Lung (tissue), 12 donors: ENCODE data around the gene CR1L. TPM values are rescaled to one million over a fixed set of nuclear protein-coding genes. Genes with fewer than 3 reads are reported as not detected.
A peak's percentile ranks its signal among the peaks of the same experiment; 100 is the strongest.
"Not testable (repeated sequence)": the region's sequence is repeated elsewhere in the genome, so short reads cannot be mapped to it uniquely, and the experiment has no call there.

Source experiments
- ATAC-seq: fragments of 200-7000 bp; cut with Tn5 transposase; one replicate; pipeline ENCODE4 v1.9.1; 2020; ENCODE audit warnings: moderate number of reproducible peaks; ENCODE audit not compliant: insufficient read depth, low FRiP score
- DNase-seq, 3 donors: peaks; one replicate each; pipeline ENCODE4 v3.0.0-alpha.2; 2013 to 2017
- H3K27ac ChIP-seq, 2 donors: one replicate each; pipeline ENCODE4 v1.5.1; 2013; ENCODE audit warnings: mild to moderate bottlenecking in 2 of 2, moderate library complexity in 2 of 2, control low read depth in 1 of 2, inconsistent platforms in 1 of 2, low read depth in 1 of 2, low read length in 1 of 2
- H3K27me3 ChIP-seq, 3 donors: one replicate each; pipeline ENCODE4 v1.5.1; 2013; ENCODE audit warnings: low read length in 2 of 3; ENCODE audit not compliant: control insufficient read depth in 3 of 3, insufficient read depth in 3 of 3
- H3K36me3 ChIP-seq, 4 donors: one replicate each; pipeline ENCODE4 v1.5.1; 2013; ENCODE audit warnings: low read length in 4 of 4, mild to moderate bottlenecking in 1 of 4, moderate library complexity in 1 of 4; ENCODE audit not compliant: control insufficient read depth in 4 of 4, insufficient read depth in 4 of 4
- H3K4me1 ChIP-seq, 5 donors: one replicate each; pipeline ENCODE4 v1.5.1; 2013; ENCODE audit warnings: low read length in 5 of 5, mild to moderate bottlenecking in 2 of 5, moderate library complexity in 1 of 5; ENCODE audit not compliant: control insufficient read depth in 5 of 5, insufficient read depth in 5 of 5
- H3K4me3 ChIP-seq: one replicate; pipeline ENCODE4 v1.5.1; 2013; ENCODE audit warnings: mild to moderate bottlenecking, control low read depth, moderate library complexity
- H3K9ac ChIP-seq, 2 donors: one replicate each; pipeline ENCODE4 v1.5.1; 2013; ENCODE audit warnings: low read length in 2 of 2, control low read depth in 1 of 2; ENCODE audit not compliant: insufficient read depth in 1 of 2
- H3K9me3 ChIP-seq, 4 donors: one replicate each; pipeline ENCODE4 v1.5.1; 2013; ENCODE audit warnings: low read length in 3 of 4, mild to moderate bottlenecking in 1 of 4, moderate library complexity in 1 of 4; ENCODE audit not compliant: control insufficient read depth in 4 of 4, insufficient read depth in 3 of 4
- CTCF ChIP-seq: IDR thresholded peaks from 2 replicates; pipeline ENCODE4 v1.5.1; 2012; ENCODE audit warnings: mild to moderate bottlenecking; ENCODE audit errors: control extremely low read depth, extremely low read depth
- WGBS, 2 donors: extraction: QIAGEN DNeasy Blood & Tissue Kit; methylation state at CpG; one replicate each; pipeline ENCODE4 v1.1.7; 2013; 5-methylcytosine and 5-hydroxymethylcytosine counted together
- polyA plus RNA-seq, 2 donors: library from polyadenylated mRNA; stranded (reverse); fragments of 200-250 nt; gene quantifications; one replicate each; pipeline ENCODE4 v1.2.1, GENCODE V29; 2013
- total RNA-seq, 2 donors: library from RNA; depleted of rRNA in 1 of 2; stranded (reverse); fragments of >200 nt in 1 of 2; gene quantifications; one replicate each; pipeline ENCODE4 v1.2.1, GENCODE V29; 2014 to 2021
- donor health status: control.
- donor health status: control.
- donor health status: Bipolar disorder and iron deficiency.
- donor health status: healthy.
- donor health status: DM: yes; HTN: yes; CAD: no.

CR1L gene
- total and polyA plus RNA-seq, 4 donors, result 0.28 to 2.6 (median 0.94) TPM

GRCh38 chr1:207738158-207738659 is 93.3 kb downstream of the CR1L start:
- H3K36me3 ChIP-seq, H3K9ac ChIP-seq, H3K4me1 ChIP-seq, H3K27me3 ChIP-seq, H3K9me3 ChIP-seq, H3K27ac ChIP-seq, H3K4me3 ChIP-seq: not testable (repeated sequence)
- ATAC-seq (peak; percentile 34), DNase-seq (peak in 2 of 3 donors; percentile 12 to 23)
- WGBS, 2 donors, result 30 to 54% methylated on average over 6 of the region's 6 CpGs

- Histone ChIP-seq H3K4me1 (no peaks in the 10 kb centered on the region), H3K9ac (no peak overlapping the region), H3K27ac (no peak overlapping the region), H3K36me3 (no peaks in the 10 kb centered on the region), H3K27me3 (no peaks in the 10 kb centered on the region), H3K9me3 (no peaks in the 10 kb centered on the region), H3K4me3 (no peak overlapping the region)
- DNase-seq (no peak), ATAC-seq (no peak)
- TF ChIP-seq CTCF, result no peak
- WGBS, 2 donors, result 85 to 100% methylated on average over 2 of the region's 2 CpGs
These were observed 95.3 kb downstream of the CR1L start for GRCh38 chr1:207740207-207740606.

- H3K36me3 ChIP-seq, result no peaks in the 10 kb centered on the region
- 82 to 84% methylated on average over 3 of the region's 3 CpGs for WGBS, 2 donors
- H3K27me3 ChIP-seq, result no peaks in the 10 kb centered on the region
- TF ChIP-seq CTCF, result no peak
- no peaks in the 10 kb centered on the region for H3K9me3 ChIP-seq
- no peak overlapping the region for H3K27ac ChIP-seq
- no peak overlapping the region for H3K4me3 ChIP-seq
- H3K9ac ChIP-seq, result no peak overlapping the region
- no peak for ATAC-seq
- H3K4me1 ChIP-seq, result peaks cover 0 to 2% (median 0%) of the 10 kb centered on the region in 5 donors
- no peak for DNase-seq
These were observed 98.1 kb downstream of the CR1L start for GRCh38 chr1:207742850-207743555.

GRCh38 chr1:207744000-207744534 is 99.1 kb downstream of the CR1L start:
- Histone ChIP-seq H3K4me1 (peaks cover 0 to 4% (median 0%) of the 10 kb centered on the region in 5 donors), H3K4me3 (no peak overlapping the region), H3K36me3 (no peaks in the 10 kb centered on the region), H3K27me3 (no peaks in the 10 kb centered on the region), H3K27ac (no peak overlapping the region), H3K9me3 (no peaks in the 10 kb centered on the region), H3K9ac (no peak overlapping the region)
- no peak for TF ChIP-seq CTCF
- no peak for DNase-seq
- ATAC-seq, result no peak
- 80 to 85% methylated on average over 4 of the region's 4 CpGs for WGBS, 2 donors
